OCI-LY7 (cell line): ENCODE results near the gene LRRC74B.

Experiments
- EZH2phosphoT487 ChIP-seq: fragments of 200-600 bp; sonication (generic); IDR thresholded peaks from 2 replicates; pipeline ENCODE4 v1.6.1; 2018; ENCODE audit warnings: low read depth, borderline replicate concordance, mild to moderate bottlenecking, mixed run types, antibody characterized with exemption, low read length, moderate library complexity, mixed read lengths
- TF ChIP-seq, protein P1 (sequence below): fragments of 200-600 bp; sonication (generic); conservative IDR thresholded peaks from 2 replicates; pipeline ENCODE4 v1.5.1; 2014; ENCODE audit warnings: mild to moderate bottlenecking, antibody characterized with exemption, low read length, moderate library complexity, mixed read lengths

GRCh38 chr22:21032868-21033688, 12.7 kb upstream of the LRRC74B start:
- TF ChIP-seq, protein P1, sequence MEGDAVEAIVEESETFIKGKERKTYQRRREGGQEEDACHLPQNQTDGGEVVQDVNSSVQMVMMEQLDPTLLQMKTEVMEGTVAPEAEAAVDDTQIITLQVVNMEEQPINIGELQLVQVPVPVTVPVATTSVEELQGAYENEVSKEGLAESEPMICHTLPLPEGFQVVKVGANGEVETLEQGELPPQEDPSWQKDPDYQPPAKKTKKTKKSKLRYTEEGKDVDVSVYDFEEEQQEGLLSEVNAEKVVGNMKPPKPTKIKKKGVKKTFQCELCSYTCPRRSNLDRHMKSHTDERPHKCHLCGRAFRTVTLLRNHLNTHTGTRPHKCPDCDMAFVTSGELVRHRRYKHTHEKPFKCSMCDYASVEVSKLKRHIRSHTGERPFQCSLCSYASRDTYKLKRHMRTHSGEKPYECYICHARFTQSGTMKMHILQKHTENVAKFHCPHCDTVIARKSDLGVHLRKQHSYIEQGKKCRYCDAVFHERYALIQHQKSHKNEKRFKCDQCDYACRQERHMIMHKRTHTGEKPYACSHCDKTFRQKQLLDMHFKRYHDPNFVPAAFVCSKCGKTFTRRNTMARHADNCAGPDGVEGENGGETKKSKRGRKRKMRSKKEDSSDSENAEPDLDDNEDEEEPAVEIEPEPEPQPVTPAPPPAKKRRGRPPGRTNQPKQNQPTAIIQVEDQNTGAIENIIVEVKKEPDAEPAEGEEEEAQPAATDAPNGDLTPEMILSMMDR = no peak
- TF ChIP-seq EZH2phosphoT487 = no peak
